ENCODE data around the gene PLA2G4F.

DNA sequence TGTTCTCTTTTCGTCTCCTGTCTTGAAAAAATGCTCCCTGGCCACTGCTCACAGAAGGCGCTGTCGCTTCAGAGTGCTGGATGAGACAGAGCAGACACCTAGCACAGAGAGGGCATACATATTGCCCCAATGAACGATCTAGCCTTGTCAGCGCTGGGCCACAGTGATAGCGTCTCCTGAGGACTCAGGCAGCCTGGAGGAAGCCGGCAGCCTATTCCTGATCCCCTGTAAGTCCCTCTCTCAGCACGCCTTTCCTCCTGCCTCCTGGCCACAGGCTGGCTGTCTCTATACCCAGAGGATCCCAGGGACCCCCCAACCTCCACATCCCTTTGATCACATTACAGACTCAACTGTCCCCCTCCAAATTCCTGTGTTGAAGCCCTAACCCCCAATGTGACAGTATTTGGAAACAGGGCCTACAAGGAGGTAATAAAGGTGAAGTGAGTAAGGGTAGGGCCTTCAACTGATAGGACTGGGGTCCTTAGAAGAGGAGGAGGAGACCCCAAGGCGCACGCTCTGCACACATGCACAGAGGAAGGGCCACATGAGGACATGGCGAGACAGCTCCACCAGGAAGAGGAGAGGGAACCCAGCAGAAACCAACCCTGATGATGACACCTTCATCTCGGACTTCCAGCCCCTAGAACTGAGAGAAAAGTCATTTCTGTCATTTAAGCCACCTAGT is 7.5 kb downstream of the PLA2G4F start:
- no peak for TF ChIP-seq POLR2AphosphoS5 (IDR thresholded peaks at IDR 0.05; ENCODE audit: low read depth)
- TF ChIP-seq, protein P1, sequence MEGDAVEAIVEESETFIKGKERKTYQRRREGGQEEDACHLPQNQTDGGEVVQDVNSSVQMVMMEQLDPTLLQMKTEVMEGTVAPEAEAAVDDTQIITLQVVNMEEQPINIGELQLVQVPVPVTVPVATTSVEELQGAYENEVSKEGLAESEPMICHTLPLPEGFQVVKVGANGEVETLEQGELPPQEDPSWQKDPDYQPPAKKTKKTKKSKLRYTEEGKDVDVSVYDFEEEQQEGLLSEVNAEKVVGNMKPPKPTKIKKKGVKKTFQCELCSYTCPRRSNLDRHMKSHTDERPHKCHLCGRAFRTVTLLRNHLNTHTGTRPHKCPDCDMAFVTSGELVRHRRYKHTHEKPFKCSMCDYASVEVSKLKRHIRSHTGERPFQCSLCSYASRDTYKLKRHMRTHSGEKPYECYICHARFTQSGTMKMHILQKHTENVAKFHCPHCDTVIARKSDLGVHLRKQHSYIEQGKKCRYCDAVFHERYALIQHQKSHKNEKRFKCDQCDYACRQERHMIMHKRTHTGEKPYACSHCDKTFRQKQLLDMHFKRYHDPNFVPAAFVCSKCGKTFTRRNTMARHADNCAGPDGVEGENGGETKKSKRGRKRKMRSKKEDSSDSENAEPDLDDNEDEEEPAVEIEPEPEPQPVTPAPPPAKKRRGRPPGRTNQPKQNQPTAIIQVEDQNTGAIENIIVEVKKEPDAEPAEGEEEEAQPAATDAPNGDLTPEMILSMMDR (IDR thresholded peaks at IDR 0.05; ENCODE audit: insufficient read depth, low read length) = no peak
- TF ChIP-seq SPI1 (IDR thresholded peaks at IDR 0.05; ENCODE audit: borderline replicate concordance, low read depth) = no peak

All from HL-60 (cell line).